Globus pallidus (tissue), 1 donor: Measurements from ENCODE around the gene XPA.
"Not testable (repeated sequence)": the region's sequence is repeated elsewhere in the genome, so short reads cannot be mapped to it uniquely, and the experiment has no call there.

ENCODE experiments used
- DNase-seq: peaks from one replicate; pipeline ENCODE4 v3.0.0-alpha.2; 2015; ENCODE audit warnings: low spot score

Gene XPA

DNA sequence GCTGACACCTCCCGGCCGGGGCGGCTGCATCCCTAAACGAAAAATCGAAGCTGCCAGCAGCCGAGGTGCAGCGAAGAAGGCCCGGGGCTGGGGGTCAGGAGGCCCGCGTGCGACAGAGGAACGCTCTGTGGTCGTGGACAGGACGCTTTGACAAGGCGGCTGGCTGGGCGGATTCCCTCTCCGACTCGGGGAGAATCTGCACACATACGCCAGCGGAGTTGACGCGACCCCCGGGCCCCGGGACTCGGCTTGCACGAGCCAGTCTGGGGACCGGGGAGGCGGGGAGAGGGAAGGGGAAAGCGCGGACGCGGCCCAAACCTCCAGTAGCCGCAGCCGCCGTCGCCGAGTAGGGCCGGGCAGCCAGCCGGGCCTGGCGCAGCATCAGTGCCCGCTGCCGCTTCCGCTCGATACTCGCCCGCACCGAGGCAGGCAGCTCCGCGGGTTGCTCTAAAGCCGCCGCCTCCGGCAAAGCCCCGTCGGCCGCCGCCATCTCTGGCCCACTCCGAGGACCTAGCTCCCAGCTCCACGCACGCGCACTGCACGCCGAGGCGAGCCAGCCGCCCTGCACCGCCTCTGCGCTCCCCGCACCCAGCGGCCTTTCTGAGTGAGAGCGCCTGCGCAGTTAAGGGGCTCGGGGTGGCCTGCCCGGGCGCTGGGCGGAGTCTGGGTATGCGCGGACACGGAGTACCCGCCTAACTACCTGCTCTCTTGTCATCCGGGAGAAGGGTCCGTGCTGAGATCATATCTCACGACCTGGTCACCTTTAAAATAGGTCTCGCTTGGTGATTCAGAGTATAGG, at the start of gene XPA:
Gene XPA, minus strand, starts transcription at position 538 of the 799 bp plus-strand sequence. Its CDS starts 48 bp downstream, at position 490.
- DNase-seq = peak; percentile 94

DNA sequence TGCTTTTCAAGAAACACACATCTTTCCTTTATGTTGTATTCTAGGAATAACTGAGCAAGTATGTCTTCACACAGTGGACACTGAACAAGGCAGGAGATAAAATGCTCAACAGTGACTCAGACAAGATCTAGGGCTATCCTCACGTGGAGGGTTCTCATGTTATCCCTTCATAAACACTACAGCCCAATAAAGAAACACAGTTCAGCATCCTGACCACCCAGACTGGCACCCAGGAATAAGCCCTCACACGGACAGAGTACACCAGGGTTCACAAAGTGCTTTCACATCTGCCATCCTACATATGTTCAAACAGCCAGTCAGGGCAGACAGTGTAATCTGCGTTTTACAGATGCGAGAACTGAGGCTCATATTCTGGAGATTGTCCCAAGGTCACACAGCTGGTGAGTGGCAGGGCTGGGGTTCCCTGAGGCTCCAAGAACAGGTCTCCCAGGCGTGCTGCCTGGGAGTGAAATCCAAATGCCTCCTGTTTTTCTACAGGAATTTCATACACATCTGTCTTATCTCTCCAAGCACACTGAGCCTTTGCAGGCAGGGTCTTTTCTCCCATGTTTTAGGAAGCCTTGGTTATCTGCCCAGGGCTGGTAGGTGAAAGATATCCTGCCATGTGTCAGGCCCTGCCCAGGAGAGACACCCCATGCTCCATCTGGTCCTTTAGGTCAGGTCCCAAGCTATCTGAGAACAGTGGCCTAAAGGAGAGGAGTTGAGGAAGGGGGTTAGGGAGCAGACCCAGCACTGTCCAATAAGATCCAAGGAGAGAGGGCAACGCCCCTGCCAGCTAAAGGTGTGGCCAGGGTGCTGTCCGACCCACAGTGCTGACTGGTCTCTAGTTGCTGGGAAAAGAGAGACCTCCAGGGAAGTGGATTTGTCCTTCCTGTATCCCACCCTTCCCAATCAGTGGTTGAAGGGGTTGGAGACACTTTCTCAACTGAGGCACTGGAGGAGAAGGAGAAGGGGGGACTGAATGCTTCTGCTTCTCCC, 47.9 kb upstream of the XPA start:
- no peak for DNase-seq

DNA sequence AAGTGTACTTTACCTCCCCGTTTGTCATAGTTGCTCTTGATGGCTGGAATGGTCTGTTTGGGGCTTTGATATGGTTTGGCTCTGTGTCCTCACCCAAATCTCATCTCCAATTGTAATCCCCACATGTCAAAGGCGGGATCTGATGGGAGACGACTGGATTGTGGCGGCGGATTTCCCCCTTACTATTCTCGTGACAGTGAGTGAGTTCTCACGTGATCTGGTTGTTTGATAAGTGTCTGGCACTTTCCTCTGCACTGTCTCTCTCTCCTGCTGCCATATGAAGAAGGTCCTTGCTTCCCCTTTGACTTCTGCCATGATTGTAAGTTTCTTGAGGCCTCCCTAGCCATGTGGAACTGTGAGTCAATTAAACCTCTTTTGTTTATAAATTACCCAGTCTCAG, 46.9 kb upstream of the XPA start:
- DNase-seq = not testable (repeated sequence)

DNA sequence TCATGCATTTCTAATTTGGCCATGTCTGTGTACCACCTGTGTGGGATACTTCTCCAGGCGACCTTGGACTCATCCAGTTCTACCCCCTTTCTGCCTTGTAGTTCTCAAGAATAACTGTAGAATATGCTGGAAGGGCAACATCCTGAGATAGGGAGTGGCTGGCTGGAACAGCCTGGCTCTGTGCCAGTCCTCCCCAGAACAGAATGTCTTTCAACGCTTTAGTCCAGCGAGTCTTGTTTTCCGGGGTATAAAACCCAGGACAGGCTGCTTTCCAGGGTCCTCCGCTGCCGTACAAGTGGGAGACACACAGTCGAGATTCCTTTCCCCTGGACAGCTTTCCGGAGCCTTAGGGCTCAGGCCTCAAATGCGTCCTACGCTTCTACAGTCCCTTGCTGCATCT, 45.4 kb upstream of the XPA start:
- DNase-seq = no peak

DNA sequence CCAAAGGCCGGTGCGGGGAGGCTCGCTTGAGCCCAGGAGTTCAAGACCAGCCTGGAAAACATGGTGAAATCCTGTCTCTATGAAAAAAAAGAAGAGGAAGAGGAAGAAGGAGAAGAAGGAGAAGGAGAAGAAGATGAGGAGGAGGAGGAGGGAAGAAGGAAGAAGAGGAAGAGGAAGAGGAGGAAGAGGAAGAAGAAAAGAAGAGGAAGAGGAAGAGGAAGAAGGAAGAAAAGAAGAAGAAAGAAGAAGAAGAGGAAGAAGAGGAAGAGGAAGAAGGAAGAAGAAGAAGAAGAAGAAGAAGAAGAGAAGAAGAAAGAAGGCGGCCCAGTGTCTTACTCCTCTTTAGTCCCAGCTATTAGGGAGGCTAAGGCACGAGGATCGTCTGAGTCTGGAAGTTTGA, 44.8 kb upstream of the XPA start:
- no peak for DNase-seq

DNA sequence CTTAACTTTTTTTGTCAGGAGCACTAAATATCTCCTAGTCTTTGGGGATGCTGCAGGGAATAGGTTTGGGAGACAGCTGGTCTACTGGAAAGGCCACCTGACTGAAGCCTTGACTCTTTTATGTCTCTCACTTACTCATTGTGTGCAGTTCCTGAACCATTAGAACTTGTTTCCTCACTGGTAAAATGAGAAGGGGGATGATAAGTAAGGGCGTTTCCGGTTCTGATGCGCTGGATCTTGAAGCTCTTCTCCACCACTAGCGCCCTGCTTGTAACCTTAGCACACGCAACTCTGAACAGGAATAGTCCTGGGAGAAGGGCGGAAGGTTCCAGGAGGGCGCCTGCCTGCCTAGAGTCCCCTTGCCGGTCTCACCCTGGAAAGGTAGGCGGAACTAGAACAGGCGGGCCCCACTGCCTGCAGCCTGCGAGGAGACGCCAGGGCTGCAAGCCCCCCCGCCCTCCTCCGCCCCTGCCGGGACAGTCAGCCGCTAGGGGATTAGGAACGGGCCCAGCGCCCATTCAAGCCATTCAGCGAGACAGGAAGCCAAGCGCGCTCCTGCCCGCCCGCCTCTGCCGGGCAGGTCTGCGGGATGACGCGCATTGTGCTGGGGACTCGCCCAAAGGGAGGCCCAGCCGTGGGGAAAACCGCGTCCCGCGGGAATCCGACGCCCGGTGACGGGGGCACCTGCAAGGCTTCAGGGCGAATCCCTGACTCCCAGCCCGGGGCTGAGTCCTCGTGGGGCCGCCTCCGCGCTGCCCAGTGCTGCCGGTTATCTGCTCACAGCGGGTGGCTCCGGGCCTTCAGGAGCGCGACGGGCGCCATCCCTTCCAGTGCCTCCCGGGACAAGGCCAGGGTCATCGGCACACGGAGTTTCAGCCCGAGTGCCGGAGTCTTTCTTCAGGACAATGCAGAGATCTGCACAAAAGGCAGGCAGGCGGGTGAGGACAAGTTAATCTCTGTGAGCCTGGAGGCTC, 44.0 kb upstream of the XPA start:
- peak; percentile 10 for DNase-seq

DNA sequence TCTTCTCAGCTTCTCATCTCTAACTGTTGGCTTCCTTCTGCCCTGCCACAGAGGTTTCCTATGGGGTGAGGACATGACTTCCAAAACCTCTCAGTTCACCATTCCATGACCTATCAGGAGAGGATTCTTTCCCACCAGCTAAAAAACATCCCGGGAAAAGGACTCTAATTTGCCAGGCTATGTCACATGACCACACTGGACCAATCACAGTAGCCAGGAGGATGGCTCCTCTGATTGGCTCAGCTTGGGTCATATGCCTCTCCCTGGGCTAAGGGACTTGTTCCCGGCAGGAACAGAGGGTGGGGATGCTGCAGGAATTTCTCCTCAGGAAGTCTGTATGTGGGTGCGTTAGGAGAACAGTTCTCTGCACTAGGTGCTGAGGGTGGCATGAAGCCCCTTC, 40.3 kb upstream of the XPA start:
- no peak for DNase-seq

DNA sequence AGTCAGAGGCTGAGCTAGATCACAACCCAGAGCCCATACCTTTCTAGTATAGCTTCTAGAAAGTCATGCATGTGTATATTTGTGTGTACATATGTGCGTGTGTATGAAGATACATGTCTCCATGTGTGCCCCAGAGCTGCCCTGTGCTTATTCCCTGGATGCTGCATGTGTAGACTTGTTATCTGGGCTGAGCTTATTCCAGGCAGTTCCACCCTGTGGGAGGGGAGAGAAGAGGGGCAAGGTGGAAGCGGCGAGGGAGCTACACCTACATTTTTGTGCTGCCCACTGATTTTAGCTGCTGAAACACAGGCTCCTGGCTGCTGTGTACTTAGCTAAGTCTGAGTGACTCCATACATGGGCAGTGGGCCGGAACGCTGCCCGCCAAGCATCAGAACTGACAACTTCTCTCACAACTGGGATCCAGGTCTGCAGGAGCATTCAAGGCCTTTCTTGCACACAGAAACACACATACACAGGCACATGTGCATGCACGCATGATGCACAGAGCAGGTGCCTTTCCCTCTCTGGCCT, 38.0 kb upstream of the XPA start:
- DNase-seq = no peak

DNA sequence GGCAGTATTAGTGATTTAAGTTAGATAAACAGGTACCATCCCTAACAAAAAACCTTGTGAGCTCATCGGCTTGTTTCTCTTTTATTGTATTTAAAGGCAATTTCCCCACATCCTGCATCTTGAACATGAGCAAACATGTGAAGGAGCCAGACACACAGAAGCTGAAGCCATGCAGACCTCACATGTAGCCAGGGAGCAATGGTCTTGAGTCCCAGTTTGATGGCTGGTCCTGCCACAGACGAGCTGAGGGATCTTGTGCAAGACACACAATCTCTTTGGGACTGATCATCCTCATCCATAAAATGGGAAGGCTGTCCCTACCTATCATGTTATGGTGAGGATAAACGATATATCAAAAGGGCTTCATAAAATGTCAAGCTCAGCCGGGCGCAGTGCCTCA, 29.6 kb upstream of the XPA start:
- DNase-seq = no peak

DNA sequence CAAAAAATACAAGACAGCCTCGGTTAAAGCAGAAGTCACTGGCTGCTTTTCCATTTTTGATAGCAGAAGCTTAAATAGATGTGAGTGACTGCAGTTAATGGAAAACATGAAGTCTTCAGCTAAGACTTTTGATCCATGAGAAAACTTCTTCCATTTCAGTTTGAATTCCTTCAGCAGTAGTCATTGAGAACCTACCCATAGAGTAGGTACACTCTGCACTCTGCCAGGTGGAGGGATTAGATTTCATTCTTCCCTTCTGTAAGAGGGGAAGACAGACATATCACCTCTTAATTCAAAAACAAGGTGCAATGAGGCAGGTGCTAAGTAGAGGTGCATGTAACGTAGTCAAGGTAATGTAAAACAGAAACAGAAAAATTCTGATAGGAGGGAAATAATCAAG, 26.7 kb upstream of the XPA start:
- no peak for DNase-seq

DNA sequence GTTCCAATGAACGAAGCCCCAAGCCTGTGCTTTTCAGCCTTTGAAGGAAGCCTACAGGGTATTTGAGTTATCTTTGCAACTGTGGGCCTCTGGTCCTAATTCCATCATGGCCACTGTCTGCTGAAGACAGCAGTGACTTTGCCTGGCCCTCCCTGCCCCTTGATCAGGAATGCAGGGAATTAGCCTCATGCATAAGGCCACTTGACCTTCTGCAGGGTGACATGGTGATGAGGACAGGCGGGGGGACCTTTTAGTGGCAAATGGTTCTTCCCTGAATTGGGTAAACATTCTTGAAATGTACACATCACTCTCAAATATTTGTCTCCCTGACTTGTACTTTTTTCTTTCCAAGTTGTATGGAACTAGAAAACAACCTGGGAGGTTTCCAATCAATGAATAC, 25.2 kb upstream of the XPA start:
- DNase-seq = no peak

DNA sequence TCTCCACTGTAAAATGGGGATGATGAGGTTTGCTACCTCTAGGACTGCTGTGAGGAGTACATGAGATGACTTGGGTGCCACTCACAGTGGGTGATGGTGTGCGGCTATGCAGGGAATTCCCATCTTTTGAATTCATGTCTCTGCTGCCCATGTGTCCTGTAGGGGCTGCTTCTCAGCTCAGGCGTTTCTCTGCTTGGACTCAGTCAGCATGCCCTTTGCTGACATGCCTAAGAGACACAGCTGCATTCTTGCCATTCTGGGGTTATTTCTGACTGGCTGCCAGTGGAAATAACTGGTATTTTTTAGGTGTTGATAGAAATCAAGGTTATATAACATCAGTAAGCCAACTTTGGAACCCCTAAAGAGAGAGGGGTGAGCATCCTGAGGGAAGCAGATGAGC, 24.3 kb upstream of the XPA start:
- no peak for DNase-seq

DNA sequence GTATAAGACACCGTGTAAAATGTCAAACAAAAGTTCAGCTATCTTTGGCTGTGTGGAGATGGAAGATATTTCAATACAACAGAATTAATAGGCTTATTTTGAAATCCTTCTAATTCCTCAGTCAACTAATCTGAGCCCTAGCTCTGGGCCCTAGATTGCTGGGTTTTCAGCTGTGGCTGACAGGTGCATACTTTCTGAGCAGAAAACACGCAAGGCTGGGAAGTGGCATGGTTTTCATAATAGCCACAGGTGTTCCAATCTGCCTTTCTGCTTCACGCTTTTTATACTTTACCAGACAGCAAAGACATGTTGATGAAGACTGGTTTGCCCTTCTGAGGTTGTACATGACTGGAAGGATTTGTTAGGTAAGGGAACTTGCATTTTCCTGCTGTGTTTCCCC, 20.7 kb upstream of the XPA start:
- no peak for DNase-seq

DNA sequence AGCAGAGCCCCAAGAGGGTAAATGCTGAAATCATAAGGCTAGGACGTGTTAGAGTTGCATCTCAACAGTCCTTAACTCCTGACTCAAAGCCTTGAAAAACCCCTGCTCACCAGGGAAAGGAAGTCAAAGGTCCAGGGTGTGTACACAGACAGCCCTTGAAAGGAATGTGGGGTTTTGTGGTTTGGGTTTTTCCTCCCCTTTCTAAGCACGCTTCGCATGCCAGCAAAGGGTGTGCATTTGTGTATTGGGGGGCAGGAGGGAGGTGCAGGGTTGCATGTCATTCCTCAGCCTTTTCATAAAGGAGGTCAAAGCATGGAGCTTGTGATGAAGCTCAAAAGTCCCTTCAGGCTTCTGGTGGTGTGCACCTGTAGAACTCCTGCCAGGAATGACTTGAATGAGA, 17.3 kb upstream of the XPA start:
- no peak for DNase-seq

DNA sequence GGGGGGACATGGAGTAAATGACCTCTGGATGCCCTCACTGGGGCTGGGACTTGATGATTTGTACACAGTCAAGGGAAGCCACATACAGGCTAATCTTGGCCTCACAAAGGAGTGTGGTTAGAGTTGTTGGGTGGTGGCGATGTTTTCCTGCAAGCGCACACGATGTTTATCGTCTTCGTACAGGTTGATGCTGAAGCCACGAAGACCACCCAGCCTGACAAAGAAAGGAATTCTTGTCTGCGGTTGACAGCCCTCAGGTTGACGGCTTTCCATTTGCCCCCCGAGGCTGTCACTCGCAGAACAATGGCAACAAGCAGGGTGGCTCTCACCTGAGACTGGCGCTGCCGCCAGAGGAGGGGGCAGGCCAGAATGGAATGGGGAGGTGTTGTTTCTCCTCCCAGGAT, 14.1 kb upstream of the XPA start:
- DNase-seq = no peak

DNA sequence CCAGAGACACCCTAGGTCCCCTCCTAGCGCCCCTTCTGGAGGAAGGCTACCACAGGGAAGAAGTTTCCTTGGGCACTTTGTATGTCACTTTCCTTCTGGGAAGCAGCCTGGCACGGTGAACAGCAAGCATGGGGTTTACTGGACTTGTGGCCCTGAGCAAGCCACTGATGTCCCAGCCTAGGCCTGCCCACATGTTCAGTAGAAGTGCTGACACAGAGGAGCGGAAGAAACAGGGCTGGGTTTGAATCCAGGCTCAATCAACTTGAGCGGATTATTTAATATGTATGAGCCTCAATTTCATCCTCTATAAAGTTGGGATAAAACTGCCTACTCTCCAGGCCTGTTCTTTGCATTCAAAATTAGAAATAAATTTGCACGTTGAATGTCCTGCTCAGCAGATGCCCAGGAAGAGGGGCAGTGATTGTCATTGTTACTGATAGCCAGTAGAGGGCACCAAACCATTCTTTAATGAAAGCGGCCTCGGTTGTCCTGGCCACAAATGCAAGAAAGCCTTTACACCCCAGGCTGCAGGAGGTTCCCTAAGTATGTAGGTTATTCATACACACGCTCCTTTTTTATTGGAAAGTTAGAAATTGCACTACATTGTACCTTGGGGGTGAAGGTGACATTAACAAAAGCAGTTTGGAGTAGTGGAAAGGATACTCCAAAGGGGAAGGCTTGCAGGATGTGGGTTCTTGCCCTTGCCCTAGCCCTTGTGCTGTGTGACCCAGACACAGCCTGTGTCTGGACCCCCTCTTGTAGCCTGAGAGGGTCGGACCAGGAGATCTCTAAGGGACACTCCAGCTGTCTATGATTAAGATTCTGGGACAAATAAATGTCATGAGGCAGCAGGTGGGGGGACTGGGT, 13.4 kb upstream of the XPA start:
- peak; percentile 66 for DNase-seq

DNA sequence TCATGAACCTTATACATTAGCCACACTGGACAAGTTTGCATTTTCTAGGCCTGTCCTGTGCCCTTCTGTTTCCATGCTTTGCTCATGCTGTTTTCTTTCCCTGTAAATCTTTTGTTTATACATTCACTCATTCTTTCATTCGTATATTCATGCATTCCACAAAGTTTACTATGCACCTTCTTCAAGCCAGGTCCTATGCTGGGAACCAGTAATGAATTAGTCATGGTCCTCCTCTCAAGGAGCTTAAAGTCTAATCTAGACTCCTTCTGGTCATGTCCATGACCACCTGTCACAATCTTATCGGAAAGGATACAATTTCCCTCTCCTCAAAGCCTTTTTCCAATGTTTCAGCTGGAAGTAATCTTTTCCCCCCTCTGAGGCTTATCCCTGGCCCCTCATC, 9.1 kb upstream of the XPA start:
- no peak for DNase-seq

DNA sequence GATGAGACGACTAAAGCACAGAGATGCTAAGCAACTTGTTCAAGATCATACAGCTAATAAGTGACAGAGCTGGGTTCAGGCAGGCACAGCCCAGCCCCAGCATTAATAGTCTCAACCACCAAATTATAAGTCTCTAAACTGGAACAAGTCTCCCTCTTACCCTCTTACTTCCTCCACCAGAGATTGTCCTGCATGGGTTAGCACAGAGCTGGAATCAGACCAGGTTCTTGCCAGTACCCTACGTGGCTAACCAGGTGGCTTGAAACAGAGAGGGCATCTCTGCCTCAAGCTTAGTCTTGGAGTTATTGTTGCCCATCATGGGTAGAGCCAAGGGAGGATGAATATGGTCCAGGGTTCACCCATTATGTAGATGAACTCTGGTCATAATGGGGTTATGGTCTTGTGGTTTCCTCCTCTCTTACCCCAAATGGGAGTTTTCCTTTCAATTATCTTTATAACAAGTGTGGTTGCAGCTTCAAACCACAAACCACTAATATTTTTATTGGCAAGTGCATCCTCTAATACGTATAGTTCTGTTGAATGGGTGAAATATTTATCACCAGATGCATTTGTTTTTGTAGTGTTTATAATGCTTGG, 8.3 kb upstream of the XPA start:
- no peak for DNase-seq

DNA sequence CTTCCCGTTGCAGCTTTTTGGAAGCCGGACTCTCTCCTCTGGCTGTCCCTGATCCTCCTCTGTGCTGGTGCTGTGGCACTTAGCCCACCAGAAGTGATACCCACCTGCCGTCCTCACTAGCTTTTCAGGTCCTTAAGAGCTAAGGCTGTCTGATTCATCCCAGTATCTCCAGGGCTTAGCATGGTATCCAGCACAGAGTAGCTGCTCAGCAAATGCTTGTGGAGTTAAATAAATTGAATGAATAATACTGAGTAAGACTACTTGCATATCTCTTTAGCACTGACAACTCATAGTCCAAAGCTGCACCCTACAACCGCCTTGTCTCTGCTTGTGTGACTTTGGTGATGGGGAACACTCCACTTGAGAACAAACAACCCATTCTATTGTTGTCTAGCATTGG, 7.7 kb upstream of the XPA start:
- no peak for DNase-seq

DNA sequence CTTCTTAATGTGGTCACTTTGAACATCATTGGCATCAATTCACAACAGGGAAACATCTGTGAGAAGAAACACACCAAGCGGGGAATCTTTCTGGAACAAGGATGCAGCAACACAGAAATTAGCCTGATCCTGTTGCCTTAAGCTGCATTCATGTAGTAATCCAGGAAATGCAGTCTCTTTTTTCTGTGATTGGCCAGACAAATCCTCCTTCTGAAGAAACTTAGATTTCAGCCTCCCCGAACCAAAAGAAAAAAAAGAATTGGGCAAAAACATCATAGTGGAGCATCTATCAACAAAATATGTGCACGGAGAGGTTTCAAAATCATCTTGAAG, 7.2 kb upstream of the XPA start:
- no peak for DNase-seq
